HFF-Myc (cell line): ENCODE data around the gene EID3.

ENCODE experiments used
- DNase-seq: peaks from one replicate; pipeline ENCODE4 v3.0.0-alpha.2; 2011; ENCODE audit warnings: low read depth; ENCODE audit errors: extremely low read depth
- H3K4me3 ChIP-seq: replicated peaks from 2 replicates; pipeline ENCODE4 v1.5.1; 2011; ENCODE audit warnings: low read depth, mild to moderate bottlenecking, control low read depth, low read length
- CTCF ChIP-seq: IDR thresholded peaks from 2 replicates; pipeline ENCODE4 v1.5.1; 2012; ENCODE audit warnings: mild to moderate bottlenecking, low read depth, low read length, control low read depth; ENCODE audit errors: missing control alignments

EID3 gene

DNA sequence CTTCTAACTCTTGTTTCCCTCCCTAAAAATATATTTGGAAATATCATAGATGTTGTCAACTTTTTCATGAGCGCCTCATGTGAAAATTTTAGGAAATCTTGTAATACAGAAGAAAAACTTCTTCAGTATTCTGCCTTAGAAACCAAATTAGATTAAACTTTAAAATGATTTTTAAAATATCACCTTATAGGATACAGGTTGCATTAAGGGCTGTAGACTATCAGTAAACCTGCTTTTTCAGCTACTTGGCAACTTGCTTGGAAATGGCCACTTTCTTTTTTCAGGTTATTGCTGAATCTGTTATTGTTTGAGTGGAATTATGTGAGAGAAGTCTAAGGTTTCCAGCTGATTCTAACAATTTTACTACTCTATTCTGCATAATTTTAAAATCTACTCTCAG, 9.1 kb downstream of the EID3 start:
- no peak for TF ChIP-seq CTCF
- no peak for DNase-seq
- no peak overlapping the region for H3K4me3 ChIP-seq

DNA sequence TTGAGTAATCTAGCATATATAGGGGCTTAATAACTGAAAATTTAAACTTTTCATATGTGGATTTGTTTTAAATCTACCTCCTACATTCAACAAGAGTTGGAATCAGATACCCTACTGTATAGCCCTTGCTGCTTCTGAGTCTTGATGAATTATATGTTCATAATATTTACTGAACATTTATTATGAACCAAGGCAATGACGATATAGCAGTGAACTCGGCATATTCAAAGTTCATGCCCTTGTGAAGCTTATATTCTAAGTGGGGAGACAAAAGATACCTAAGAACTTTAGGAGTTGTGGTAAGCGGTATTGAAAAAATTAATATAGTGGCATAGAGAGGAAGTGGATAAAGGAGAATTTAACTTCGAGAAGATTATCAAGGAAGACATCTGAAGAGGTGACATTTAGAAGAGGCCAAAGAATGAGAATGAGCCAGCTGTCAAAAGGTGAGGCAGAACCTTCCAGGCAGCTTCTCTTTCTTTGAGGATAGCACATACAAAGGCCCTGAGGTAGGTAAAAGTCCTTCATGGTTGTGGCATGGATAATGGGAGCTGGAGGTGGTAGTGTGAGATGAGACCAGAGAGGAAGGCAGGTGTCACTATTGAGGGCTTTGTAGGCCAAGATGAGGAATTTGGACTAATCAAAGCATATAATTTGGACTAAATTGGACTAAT, 10.2 kb downstream of the EID3 start:
- no peak for TF ChIP-seq CTCF
- H3K4me3 ChIP-seq, result no peak overlapping the region
- no peak for DNase-seq

DNA sequence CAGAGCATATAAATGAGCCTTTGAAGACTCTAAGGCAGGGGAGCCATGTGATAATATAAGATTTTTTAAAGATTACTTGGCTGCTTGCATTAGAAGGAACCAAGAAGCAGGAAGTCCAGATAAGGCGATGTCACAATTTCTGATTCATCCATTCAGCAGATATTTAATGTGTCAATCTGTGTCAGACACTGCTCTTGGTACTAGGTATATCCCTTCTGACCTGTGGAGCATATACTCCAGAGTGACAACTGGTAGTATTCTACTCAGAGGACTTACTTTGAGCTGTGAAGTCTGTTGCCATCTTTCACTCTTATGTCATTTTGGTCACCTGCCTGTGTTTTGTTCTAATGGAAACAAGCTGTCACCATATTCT, 10.7 kb downstream of the EID3 start:
- H3K4me3 ChIP-seq, result no peak overlapping the region
- TF ChIP-seq CTCF, result no peak
- no peak for DNase-seq

GRCh38 chr12:104315326-104316224, 12.0 kb downstream of the EID3 start:
- no peak overlapping the region for H3K4me3 ChIP-seq
- no peak for TF ChIP-seq CTCF
- no peak for DNase-seq

- DNase-seq, result no peak
- TF ChIP-seq CTCF, result no peak
- no peak overlapping the region for H3K4me3 ChIP-seq
These were observed 13.4 kb downstream of the EID3 start for GRCh38 chr12:104316936-104317335.

- no peak for DNase-seq
- no peak for TF ChIP-seq CTCF
- H3K4me3 ChIP-seq, result no peak overlapping the region
These were observed 14.1 kb downstream of the EID3 start for GRCh38 chr12:104317538-104318210.
